Neuron (in vitro differentiated cells): ENCODE results near the gene PRKN.

Source experiments
- H2AFZ ChIP-seq: one replicate; pipeline ENCODE4 v1.6.1; 2013; ENCODE audit warnings: low read depth, mild to moderate bottlenecking, inconsistent platforms, low read length, moderate library complexity
- H3K27me3 ChIP-seq: one replicate; pipeline ENCODE4 v1.6.1; 2013; ENCODE audit warnings: low read length; ENCODE audit not compliant: insufficient read depth
- H3K36me3 ChIP-seq: one replicate; pipeline ENCODE4 v1.6.1; 2013; ENCODE audit warnings: low read length; ENCODE audit not compliant: insufficient read depth
- H3K4me1 ChIP-seq: one replicate; pipeline ENCODE4 v1.6.1; 2013; ENCODE audit warnings: low read length; ENCODE audit not compliant: insufficient read depth
- H3K4me3 ChIP-seq: 2 replicates; pipeline ENCODE4 v1.5.1; 2013; ENCODE audit warnings: mild to moderate bottlenecking, low read length, moderate library complexity
- H3K9me3 ChIP-seq: one replicate; pipeline ENCODE4 v1.6.1; 2013; ENCODE audit warnings: low read length

PRKN gene

GRCh38 chr6:162345051-162345511 is 382.5 kb downstream of the PRKN start:
- H3K4me3 ChIP-seq: no peak overlapping the region
- H3K9me3 ChIP-seq: no peaks in the 10 kb centered on the region
- H3K36me3 ChIP-seq: no peaks in the 10 kb centered on the region
- H2AFZ ChIP-seq: no peak overlapping the region
- H3K4me1 ChIP-seq: peaks cover 9% of the 10 kb centered on the region
- H3K27me3 ChIP-seq: no peaks in the 10 kb centered on the region

GRCh38 chr6:162344646-162345010 is 382.9 kb downstream of the PRKN start:
- Histone ChIP-seq H3K4me3 (no peak overlapping the region), H3K4me1 (peaks cover 9% of the 10 kb centered on the region), H3K36me3 (no peaks in the 10 kb centered on the region), H2AFZ (no peak overlapping the region), H3K9me3 (no peaks in the 10 kb centered on the region), H3K27me3 (no peaks in the 10 kb centered on the region)

- peaks cover 9% of the 10 kb centered on the region for H3K4me1 ChIP-seq
- H3K4me3 ChIP-seq: no peak overlapping the region
- no peaks in the 10 kb centered on the region for H3K27me3 ChIP-seq
- no peaks in the 10 kb centered on the region for H3K9me3 ChIP-seq
- H3K36me3 ChIP-seq: no peaks in the 10 kb centered on the region
- no peak overlapping the region for H2AFZ ChIP-seq
Observed at GRCh38 chr6:162343936-162344645, 383.5 kb downstream of the PRKN start.

GRCh38 chr6:162343198-162343935 is 384.2 kb downstream of the PRKN start:
- Histone ChIP-seq H3K4me1 (peaks cover 9% of the 10 kb centered on the region), H3K27me3 (no peaks in the 10 kb centered on the region), H2AFZ (no peak overlapping the region), H3K4me3 (no peak overlapping the region), H3K9me3 (no peaks in the 10 kb centered on the region), H3K36me3 (no peaks in the 10 kb centered on the region)

- no peaks in the 10 kb centered on the region for H3K36me3 ChIP-seq
- peaks cover 3% of the 10 kb centered on the region for H3K9me3 ChIP-seq
- H3K4me3 ChIP-seq: no peak overlapping the region
- no peaks in the 10 kb centered on the region for H3K4me1 ChIP-seq
- H2AFZ ChIP-seq: no peak overlapping the region
- no peaks in the 10 kb centered on the region for H3K27me3 ChIP-seq
Observed at GRCh38 chr6:162337412-162337811, 390.2 kb downstream of the PRKN start.

GRCh38 chr6:162336359-162336758 is 391.2 kb downstream of the PRKN start:
- Histone ChIP-seq H2AFZ (no peak overlapping the region), H3K36me3 (no peaks in the 10 kb centered on the region), H3K4me3 (no peak overlapping the region), H3K9me3 (peaks cover 3% of the 10 kb centered on the region), H3K4me1 (no peaks in the 10 kb centered on the region), H3K27me3 (no peaks in the 10 kb centered on the region)

GRCh38 chr6:162332365-162332764 is 395.2 kb downstream of the PRKN start:
- H3K36me3 ChIP-seq: no peaks in the 10 kb centered on the region
- H2AFZ ChIP-seq: no peak overlapping the region
- peaks cover 5% of the 10 kb centered on the region for H3K9me3 ChIP-seq
- H3K4me3 ChIP-seq: no peak overlapping the region
- no peaks in the 10 kb centered on the region for H3K27me3 ChIP-seq
- no peaks in the 10 kb centered on the region for H3K4me1 ChIP-seq

GRCh38 chr6:162331911-162332310 is 395.7 kb downstream of the PRKN start:
- H2AFZ ChIP-seq: no peak overlapping the region
- no peaks in the 10 kb centered on the region for H3K36me3 ChIP-seq
- H3K27me3 ChIP-seq: no peaks in the 10 kb centered on the region
- H3K4me3 ChIP-seq: no peak overlapping the region
- H3K9me3 ChIP-seq: peaks cover 4% of the 10 kb centered on the region
- no peaks in the 10 kb centered on the region for H3K4me1 ChIP-seq

GRCh38 chr6:162325826-162326225 is 401.7 kb downstream of the PRKN start:
- H2AFZ ChIP-seq: no peak overlapping the region
- no peaks in the 10 kb centered on the region for H3K4me1 ChIP-seq
- H3K36me3 ChIP-seq: no peaks in the 10 kb centered on the region
- no peak overlapping the region for H3K4me3 ChIP-seq
- H3K27me3 ChIP-seq: no peaks in the 10 kb centered on the region
- H3K9me3 ChIP-seq: peaks cover 4% of the 10 kb centered on the region

GRCh38 chr6:162325051-162325450 is 402.5 kb downstream of the PRKN start:
- H3K36me3 ChIP-seq: no peaks in the 10 kb centered on the region
- no peaks in the 10 kb centered on the region for H3K4me1 ChIP-seq
- no peak overlapping the region for H3K4me3 ChIP-seq
- no peak overlapping the region for H2AFZ ChIP-seq
- H3K9me3 ChIP-seq: peaks cover 4% of the 10 kb centered on the region
- no peaks in the 10 kb centered on the region for H3K27me3 ChIP-seq

GRCh38 chr6:162315291-162315690 is 412.3 kb downstream of the PRKN start:
- no peaks in the 10 kb centered on the region for H3K27me3 ChIP-seq
- H3K36me3 ChIP-seq: no peaks in the 10 kb centered on the region
- no peak overlapping the region for H2AFZ ChIP-seq
- no peaks in the 10 kb centered on the region for H3K9me3 ChIP-seq
- peaks cover 16% of the 10 kb centered on the region for H3K4me1 ChIP-seq
- H3K4me3 ChIP-seq: no peak overlapping the region

GRCh38 chr6:162313922-162314660 is 413.5 kb downstream of the PRKN start:
- Histone ChIP-seq H3K27me3 (no peaks in the 10 kb centered on the region), H3K36me3 (no peaks in the 10 kb centered on the region), H2AFZ (no peak overlapping the region), H3K4me3 (no peak overlapping the region), H3K9me3 (peaks cover 2% of the 10 kb centered on the region), H3K4me1 (peaks cover 16% of the 10 kb centered on the region)

GRCh38 chr6:162307865-162308264 is 419.7 kb downstream of the PRKN start:
- H2AFZ ChIP-seq: no peak overlapping the region
- H3K9me3 ChIP-seq: peaks cover 2% of the 10 kb centered on the region
- no peak overlapping the region for H3K4me3 ChIP-seq
- H3K4me1 ChIP-seq: no peaks in the 10 kb centered on the region
- no peaks in the 10 kb centered on the region for H3K27me3 ChIP-seq
- no peaks in the 10 kb centered on the region for H3K36me3 ChIP-seq
